VCaP (cell line): ENCODE measurements around the gene MAGED1.
A peak's percentile ranks its signal among the peaks of the same experiment; 100 is the strongest.
"Not testable (repeated sequence)": the region's sequence is repeated elsewhere in the genome, so short reads cannot be mapped to it uniquely, and the experiment has no call there.

Experiments
- H3K27ac ChIP-seq: fragments of 450-650 bp; 2 replicates; pipeline ENCODE4 v1.5.1; 2017
- CTCF ChIP-seq: fragments of 450-650 bp; conservative IDR thresholded peaks from 2 replicates; pipeline ENCODE4 v1.5.1; 2017; ENCODE audit warnings: mild to moderate bottlenecking, moderate library complexity

MAGED1 gene

GRCh38 chrX:51899741-51900140 lies 6.3 kb downstream of the MAGED1 start:
- no peak for TF ChIP-seq CTCF
- no peak overlapping the region for H3K27ac ChIP-seq

GRCh38 chrX:51902510-51903050 lies 9.2 kb downstream of the MAGED1 start:
- TF ChIP-seq CTCF: no peak
- no peak overlapping the region for H3K27ac ChIP-seq

- not testable (repeated sequence) for H3K27ac ChIP-seq
These were observed 11.7 kb downstream of the MAGED1 start for GRCh38 chrX:51905152-51905551.

GRCh38 chrX:51905711-51906110 lies 12.3 kb downstream of the MAGED1 start:
- H3K27ac ChIP-seq: no peak overlapping the region
- no peak for TF ChIP-seq CTCF

- no peak overlapping the region for H3K27ac ChIP-seq
These were observed 24.2 kb downstream of the MAGED1 start for GRCh38 chrX:51917604-51918003.

GRCh38 chrX:51922561-51922960 lies 29.1 kb downstream of the MAGED1 start:
- TF ChIP-seq CTCF: no peak
- no peak overlapping the region for H3K27ac ChIP-seq

More at GRCh38 chrX:51917604-51918003, 24.2 kb downstream of the MAGED1 start:
- no peak for TF ChIP-seq CTCF

- H3K27ac ChIP-seq: peak overlapping the region; percentile 56
- TF ChIP-seq CTCF: no peak
These were observed 38.2 kb downstream of the MAGED1 start for GRCh38 chrX:51931566-51932150.
